Measurements from ENCODE around the gene COBLL1.

COBLL1 gene

DNA sequence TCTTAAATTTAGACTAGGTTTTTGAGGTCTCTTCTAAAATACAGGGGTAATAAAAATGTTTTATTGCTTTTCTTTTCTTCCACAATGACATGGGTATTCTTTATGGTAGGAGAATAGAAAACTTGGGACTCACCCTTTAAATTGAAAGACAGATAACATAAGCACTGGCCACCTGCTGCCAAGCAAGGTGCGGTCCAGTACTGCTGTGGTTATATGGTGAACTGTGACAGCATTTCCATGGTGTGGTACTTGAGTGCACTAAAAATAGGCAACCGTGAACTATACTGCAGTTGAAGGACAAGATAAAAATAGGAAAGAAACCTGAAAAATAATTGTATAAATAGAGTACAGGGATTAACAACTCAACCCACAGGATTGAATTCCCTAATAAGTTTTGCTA, 165.9 kb downstream of the COBLL1 start:
- no peak for DNase-seq

DNA sequence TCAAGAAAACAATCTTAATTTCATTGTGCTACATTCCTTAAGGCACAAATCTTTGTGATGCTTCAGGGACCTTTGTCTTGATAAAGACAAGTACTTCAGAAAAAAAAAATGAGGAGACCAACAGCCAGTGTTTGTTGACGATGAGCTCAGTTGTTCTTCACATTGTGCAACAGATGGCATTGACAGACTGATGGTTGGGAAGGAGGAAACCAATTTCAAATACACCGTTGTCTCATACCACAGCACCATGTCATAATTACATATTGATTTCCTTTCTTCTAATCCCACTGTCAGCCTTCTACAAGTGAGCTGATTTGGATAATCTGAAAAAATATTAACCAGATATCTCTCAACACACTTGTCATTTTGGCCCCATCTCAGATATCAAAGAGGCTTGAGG, 166.6 kb downstream of the COBLL1 start:
- DNase-seq, result no peak

GRCh38 chr2:164671664-164672396, 169.8 kb downstream of the COBLL1 start:
- DNase-seq, result no peak

DNA sequence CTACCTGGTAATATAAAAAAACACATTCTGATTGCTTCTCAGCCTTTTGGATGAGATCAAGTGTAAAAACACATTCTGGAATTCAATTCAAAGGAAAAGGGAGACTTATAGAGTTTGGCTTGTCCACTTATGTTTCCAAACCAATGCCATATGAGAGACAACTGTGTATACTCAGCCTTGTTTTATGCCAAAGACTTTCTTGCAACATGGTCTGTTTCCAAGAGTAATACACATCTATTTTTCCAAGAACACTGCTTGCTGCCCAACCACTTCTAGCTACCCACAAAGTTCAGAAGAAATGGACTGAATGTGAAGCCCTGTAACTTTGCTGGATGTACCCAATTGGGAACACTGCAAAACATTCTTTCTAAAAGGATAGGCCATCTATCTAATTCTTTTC, 172.3 kb downstream of the COBLL1 start:
- no peak for DNase-seq

DNA sequence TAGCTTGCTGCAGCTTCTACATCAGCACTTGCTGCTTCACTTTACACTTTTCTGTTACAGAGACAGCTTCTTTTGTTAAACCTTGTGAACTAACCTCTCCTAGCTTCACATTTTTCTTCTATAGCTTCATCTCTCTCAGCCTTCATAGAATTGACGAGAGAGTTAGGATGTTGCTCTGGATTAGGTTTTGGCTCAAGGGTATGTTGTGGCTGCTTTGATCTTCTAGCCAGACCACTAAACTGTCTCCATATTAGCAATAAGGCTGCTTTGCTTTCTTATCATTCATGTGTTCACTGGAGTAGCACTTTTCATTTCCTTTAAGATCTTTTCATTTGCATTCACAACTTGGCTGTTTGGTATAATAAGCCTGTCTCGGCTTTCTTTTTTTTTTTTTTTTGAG, 174.1 kb downstream of the COBLL1 start:
- DNase-seq, result no peak

- DNase-seq, result no peak
Observed at GRCh38 chr2:164664070-164664469, 177.6 kb downstream of the COBLL1 start.

DNA sequence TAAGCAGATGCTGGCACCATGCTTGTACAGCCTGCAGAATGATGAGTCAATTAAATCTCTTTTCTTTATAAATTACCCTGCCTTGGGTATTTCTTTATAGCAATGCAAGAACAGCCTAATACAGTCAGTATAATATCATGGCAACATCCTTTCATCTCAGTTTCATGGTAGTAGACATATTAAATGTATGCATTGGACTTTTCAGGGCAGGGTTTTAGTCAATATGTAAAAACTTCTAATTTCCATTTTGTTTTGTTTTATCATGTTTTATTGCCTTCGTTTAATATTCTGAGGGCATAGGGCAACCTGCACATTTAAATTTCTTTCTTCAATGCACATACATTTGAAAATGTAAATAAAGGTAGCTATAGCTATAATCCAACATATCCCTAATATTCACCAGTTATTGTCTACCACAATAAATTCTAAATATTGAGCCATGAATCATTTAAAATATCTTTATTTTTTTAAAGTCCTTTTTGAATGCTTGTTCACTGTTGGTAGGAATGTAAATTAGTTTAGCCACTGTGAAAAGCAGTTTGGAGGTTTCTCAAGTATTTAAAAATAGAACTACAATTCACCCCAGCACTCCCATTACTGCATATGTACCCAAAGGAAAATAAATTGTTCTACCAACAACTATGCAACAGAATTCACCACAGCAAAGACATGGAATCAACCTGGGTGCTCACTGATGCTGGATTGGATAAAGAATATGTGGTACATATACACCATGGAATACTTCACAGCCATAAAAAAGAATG, 178.6 kb downstream of the COBLL1 start:
- DNase-seq, result no peak

DNA sequence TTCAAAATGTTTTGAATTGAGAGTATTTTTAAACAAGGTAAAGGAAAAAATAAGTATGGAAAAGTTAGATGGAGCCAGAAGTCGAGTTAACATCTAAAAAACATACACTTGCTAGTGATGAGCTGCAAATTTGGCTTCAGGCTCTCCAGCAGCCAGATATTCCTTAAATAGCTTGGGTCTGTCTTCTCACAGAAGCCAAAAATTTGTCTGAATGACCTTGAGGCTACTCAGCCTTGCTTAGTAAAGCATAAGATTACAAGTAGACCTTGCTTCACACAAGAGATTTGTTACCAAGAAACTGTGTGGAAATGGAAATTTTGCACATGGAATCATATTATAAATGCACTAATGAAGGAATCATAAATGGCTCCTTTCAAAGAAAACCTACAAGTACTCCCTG, 179.6 kb downstream of the COBLL1 start:
- no peak for DNase-seq

DNA sequence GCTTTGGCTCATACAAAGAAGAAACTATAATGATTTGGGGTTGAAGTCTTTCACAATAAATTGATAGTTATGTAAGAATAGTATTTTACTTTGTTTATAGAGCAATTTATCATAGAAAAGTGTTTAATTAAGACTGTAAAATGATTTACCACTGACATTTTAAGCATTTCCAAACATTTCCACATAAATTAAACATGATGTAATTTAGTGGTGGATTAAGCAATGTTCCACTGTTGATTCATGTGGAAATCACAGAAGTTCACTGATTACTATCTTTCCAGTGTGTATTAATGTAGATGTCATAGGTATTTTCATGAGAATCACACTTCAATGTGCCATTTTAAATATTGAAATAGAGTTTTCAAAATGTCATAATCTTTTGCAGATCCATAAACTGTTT, 180.3 kb downstream of the COBLL1 start:
- DNase-seq, result no peak

DNA sequence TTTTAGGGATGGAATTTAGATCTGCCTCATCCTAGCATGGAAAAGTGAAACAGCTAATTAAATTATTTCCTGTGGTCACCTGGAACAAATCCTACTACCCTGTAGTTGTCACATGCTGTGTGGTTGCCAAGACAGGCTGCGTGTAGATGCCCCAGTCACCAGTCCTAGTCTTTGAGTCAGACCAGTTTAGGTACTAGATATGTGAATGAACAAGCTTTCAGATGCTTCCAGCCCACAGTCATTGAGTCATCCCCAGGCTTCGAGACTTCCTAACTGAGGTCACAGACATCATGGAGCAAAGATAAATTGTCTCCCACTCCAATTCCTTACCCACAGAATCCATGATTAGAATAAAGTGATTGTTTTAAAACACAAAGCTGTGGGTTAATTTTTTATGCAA, 184.5 kb downstream of the COBLL1 start:
- DNase-seq, result no peak

GRCh38 chr2:164655750-164656149, 185.9 kb downstream of the COBLL1 start:
- no peak for DNase-seq

DNA sequence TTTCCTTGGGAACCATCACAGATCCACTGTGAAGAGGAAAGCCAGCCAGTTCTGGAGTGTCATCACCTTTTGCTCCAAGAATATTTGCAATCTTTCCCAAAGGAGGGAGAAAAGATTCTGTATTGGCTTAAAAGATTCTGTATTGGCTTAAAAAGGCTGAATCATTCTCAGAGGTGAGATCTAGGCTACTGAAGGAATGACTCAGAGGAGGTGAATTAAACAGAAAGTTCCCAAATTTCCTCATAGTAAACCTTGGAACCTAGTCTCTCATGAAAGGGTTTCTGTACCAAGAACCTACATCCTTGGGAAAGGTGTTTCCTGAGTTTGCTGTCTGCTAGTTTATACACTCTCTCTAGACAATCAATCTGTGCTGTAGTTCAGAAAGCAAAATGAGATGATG, 186.3 kb downstream of the COBLL1 start:
- no peak for DNase-seq

DNA sequence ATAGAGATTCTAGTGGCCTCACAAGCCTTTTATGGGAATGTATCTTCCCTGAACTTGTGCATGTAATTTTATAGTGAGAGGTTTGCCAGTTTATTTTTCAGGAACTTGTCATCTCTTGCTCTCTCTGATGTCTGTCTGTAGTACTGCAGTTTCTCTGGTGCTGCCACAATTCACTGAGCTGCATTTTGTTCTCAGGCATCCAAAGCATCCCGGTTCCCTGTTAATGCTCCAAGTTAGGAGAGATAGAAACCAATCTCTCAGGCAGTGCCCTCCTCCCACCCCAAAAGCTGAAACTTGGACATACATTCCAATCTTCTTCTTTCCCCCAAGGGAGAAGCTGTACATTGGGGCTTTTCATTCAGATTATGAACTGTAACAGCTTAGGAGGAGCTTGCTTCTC, 190.3 kb downstream of the COBLL1 start:
- DNase-seq, result no peak

GRCh38 chr2:164644036-164644700, 197.5 kb downstream of the COBLL1 start:
- no peak for DNase-seq

- no peak for DNase-seq
Observed at GRCh38 chr2:164642946-164643555, 198.6 kb downstream of the COBLL1 start.

- DNase-seq, result no peak
Observed at GRCh38 chr2:164642268-164642667, 199.4 kb downstream of the COBLL1 start.
